ENCODE measurements around the gene TMEM95.

The TMEM95 gene

GRCh38 chr17:7311110-7311705, 43.7 kb upstream of the TMEM95 start:
- H3K4me3 ChIP-seq (replicated peaks in 1 of 2; ENCODE audit: low read depth in 2 of 2, low read length in 2 of 2), result no peak overlapping the region
- DNase-seq (ENCODE audit: low read depth in 2 of 2), result no peak
- no peak for TF ChIP-seq CTCF (IDR thresholded peaks at IDR 0.05; ENCODE audit: low read depth, low read length)

DNA sequence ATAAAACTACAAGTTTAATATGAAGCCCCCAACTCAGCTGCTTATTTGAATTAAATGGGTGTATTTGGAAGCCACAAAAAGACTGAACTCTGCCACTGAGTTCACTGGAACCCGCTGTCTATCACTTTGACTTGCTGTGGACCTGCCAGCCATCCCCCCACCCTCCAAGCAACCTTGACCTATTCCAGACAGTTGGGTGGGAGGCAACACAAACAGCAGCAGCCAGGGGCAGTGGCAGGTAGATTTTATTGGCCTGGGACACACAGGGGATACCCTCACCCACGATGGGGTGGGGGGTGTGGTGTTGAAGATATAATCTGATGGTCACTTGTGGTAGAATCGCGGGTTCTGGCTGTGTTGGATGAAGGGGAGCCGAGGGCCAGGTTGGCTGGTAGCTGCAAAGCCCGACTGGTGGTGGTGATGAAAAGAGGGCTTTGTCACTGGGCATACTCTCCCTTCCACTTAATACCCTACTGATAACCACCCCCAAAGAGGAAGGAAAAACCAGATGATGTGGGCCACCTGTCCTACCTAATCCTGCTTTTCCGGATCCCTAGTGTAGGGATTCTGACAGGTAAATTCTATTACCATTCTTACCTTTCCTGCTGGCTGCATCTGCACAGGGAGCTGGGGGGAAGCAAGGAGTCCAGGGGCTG, 42.4 kb upstream of the TMEM95 start:
- H3K4me3 ChIP-seq (replicated peaks in 1 of 2; ENCODE audit: low read depth in 2 of 2, low read length in 2 of 2), result no peak overlapping the region

DNA sequence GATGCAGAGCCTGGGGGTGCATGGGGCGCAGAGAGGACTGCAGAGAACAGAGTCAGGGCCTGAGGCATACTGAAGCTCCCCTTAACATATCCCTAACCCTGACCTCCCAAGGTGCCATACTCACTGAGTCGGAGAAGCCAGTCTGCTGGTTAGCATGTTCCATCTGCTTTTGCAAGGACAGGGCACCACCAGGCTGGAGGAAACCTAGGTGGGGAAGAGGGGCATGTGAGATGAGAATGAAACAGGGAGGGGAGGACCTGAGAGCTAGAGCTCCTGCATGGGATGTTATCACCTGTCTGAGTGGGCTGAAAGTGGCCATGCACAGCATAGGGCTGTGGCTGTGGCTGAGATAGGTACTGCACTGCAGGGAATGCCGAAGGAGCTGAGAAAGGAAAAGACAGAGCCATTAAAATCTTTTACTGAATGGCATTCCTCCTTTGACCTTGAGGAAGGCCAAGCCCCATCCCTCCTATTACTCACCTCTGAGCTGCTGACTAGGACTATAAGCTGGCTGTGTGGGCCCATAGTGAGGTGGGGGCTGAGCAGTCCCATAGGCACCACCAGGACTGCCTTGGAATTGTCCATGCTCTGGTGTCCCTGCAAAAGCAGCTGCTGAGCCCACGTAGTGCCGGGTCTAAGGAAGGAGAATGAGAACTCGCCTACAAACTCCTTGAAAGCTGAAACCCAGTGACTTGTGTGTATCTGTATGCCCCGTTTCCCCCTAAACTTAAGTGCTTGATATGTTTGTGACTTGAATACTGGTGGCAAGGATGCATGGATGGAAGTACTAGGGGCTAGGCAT, 41.7 kb upstream of the TMEM95 start:
- H3K4me3 ChIP-seq (replicated peaks in 1 of 2; ENCODE audit: low read depth in 2 of 2, low read length in 2 of 2), result no peak overlapping the region
- TF ChIP-seq CTCF (IDR thresholded peaks at IDR 0.05; ENCODE audit: low read depth, low read length), result peak; percentile 4
- DNase-seq (ENCODE audit: low read depth in 2 of 2), result peak in 1 of 2 donors; percentile 4

More for the DNA sequence above, 42.4 kb upstream of the TMEM95 start:
- TF ChIP-seq CTCF (IDR thresholded peaks at IDR 0.05; ENCODE audit: low read depth, low read length), result no peak
- no peak for DNase-seq (ENCODE audit: low read depth in 2 of 2)

DNA sequence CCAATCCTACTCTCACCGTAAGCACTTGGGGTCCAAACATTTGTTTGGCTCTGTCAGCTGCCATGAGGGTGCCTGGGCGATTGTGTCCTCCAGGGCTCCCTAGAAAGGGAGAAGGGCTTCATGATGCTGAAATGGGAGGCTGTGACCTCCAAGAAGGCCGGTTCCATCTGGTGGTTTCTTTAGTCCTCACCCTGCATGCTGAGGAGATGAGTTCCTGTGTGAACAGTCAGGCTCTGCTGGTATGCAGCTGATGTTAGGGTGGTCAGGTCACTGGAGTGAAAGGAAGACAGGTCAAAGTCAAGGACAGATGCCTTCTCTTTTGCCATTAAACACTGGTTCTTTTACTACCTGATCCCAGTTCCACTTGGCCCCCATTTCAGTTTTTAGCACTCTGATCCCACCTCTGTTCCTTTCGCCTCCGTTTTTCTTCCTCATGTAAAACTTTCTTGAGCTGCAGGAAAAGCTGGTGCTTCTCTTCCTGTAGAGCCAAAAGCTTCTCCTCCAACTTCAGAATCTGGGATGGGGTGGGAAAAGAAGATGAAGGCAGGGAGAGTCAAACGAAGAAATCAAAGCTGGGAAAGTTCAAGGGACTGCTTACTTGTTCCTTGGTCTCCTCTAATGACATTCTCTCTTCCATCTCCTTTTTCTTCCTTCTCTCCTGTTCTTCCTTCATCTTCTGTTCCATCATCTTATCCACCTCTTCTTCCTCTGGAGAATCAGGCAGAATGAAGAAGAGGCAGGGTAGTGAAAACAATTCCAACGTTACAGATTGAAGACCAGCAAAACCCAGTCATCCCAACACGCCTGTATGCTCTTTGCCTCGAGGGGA, 40.9 kb upstream of the TMEM95 start:
- H3K4me3 ChIP-seq (replicated peaks in 1 of 2; ENCODE audit: low read depth in 2 of 2, low read length in 2 of 2), result peak overlapping the region; percentile 91
- DNase-seq (ENCODE audit: low read depth in 2 of 2), result peak in 1 of 2 donors; percentile 47
- TF ChIP-seq CTCF (IDR thresholded peaks at IDR 0.05; ENCODE audit: low read depth, low read length), result no peak

DNA sequence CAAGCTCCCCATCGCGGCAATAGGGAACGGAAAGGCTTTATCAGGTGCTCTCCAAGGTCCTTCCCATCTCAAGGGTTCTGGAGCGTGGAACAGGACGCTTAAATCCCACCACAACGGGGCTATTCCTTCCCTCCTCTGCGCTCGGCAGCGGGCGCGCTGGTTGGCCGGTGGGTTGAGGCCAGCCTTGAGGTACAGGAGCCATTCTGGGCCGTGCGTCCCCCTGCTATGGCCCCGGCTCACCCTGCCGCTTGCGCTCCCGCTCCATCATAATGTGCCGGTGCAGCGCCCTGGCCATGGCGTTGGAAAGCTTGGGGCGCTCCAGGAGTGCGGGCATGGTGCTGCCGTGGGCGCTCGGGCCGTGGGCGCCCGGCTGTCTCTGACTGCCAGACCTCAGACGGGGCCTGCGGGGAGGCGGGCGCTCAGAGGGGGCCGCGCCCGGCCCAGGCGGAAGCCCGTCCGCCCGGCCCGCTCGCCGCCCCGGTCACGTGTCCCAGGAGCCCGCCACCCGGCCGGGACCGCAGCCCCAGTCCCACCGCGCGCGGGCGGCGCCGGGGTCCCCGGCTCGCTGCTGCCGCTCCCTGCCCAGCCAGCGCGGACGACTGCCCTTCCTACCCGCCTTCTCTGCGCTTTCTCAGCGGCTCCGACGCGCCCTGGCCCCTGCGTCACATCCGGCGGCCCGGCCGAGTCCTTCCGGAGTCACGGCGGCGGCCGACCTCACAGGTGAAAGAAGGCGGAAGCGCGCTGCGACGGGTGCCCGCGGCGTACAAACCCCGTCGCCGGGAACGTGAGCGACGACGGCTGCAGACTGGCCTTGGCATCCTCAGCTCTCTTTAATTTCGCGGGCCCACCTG, 40.0 kb upstream of the TMEM95 start, which contains the start of gene GPS2:
Gene GPS2, minus strand, starts transcription at position 642 of the 851 bp plus-strand sequence. Its CDS starts 308 bp downstream, at position 334.
- DNase-seq (ENCODE audit: low read depth in 2 of 2), result peak; percentile 80 to 83
- TF ChIP-seq CTCF (IDR thresholded peaks at IDR 0.05; ENCODE audit: low read depth, low read length), result no peak
- H3K4me3 ChIP-seq (replicated peaks in 1 of 2; ENCODE audit: low read depth in 2 of 2, low read length in 2 of 2), result peak within 1 kb of the TSS; percentile 91
